Esophagus squamous epithelium (tissue), 5 donors: ENCODE results near the gene ATG2A. TPM values are rescaled to one million over a fixed set of nuclear protein-coding genes. Genes with fewer than 3 reads are reported as not detected.

Source experiments
- DNase-seq: peaks from one replicate; lab custom pipeline; 2025; lab: John Stamatoyannopoulos, UW
- H3K27ac ChIP-seq, 4 donors: fragments of 200-600 bp; sonication (generic); one replicate each; pipeline ENCODE4 v1.5.1; 2016 to 2019; ENCODE audit warnings: mild to moderate bottlenecking in 1 of 4
- H3K27me3 ChIP-seq, 4 donors: fragments of 200-600 bp; sonication (generic); 1 replicate in 3 of 4; 2 replicates in 1 of 4; pipeline versions ENCODE4 v1.5.1 to v1.6.0; 2017 to 2021; ENCODE audit warnings: antibody characterized with exemption in 1 of 4
- H3K36me3 ChIP-seq, 3 donors: fragments of 200-600 bp; sonication (generic); one replicate each; pipeline ENCODE4 v1.5.1; 2016 to 2019
- H3K4me1 ChIP-seq, 3 donors: fragments of 200-600 bp; sonication (generic); one replicate each; pipeline ENCODE4 v1.5.1; 2017 to 2019
- H3K4me3 ChIP-seq, 4 donors: fragments of 200-600 bp; sonication (generic); 1 replicate in 3 of 4; 2 replicates in 1 of 4; pipeline ENCODE4 v1.5.1; 2016 to 2019; ENCODE audit warnings: mild to moderate bottlenecking in 2 of 4, moderate library complexity in 1 of 4
- H3K9me3 ChIP-seq, 3 donors: fragments of 200-600 bp; sonication (generic); one replicate each; pipeline ENCODE4 v1.5.1; 2016 to 2019
- POLR2A ChIP-seq, 4 donors: fragments of 450-650 bp; IDR thresholded peaks; one replicate each; pipeline ENCODE4 v1.6.1; 2017; ENCODE audit warnings: antibody characterized with exemption in 4 of 4, mild to moderate bottlenecking in 4 of 4, moderate library complexity in 3 of 4
- WGBS, 2 donors: methylation state at CpG; one replicate each; pipeline ENCODE4 v1.1.5; 2018; 5-methylcytosine and 5-hydroxymethylcytosine counted together
- intact Hi-C: fragments of 100-400 bp; cut with DNase I; formaldehyde crosslinking; loops from one replicate; pipeline ENCODE4 v1.15.0; 2022
- total RNA-seq, 4 donors: library from RNA; depleted of rRNA; stranded (reverse); fragments of >200 nt; gene quantifications; one replicate each; pipeline ENCODE4 v1.1.0, GENCODE V29; 2016
- TF ChIP-seq, protein P1 (sequence below), 6 experiments: fragments of 450-650 bp in 4 of 6; fragments of 200-600 bp in 2 of 6; sonication (generic) in 2 of 6; IDR thresholded peaks; one replicate each; pipeline ENCODE4 v1.5.1; 2016 to 2019; ENCODE audit warnings: antibody characterized with exemption in 6 of 6, mild to moderate bottlenecking in 4 of 6, moderate library complexity in 4 of 6
- donor health status: DM: yes; HTN: yes; CAD: no.

ATG2A gene
- total RNA-seq = 10 to 100 TPM; 14.1 to 26.1 (median 19.6) TPM

DNA sequence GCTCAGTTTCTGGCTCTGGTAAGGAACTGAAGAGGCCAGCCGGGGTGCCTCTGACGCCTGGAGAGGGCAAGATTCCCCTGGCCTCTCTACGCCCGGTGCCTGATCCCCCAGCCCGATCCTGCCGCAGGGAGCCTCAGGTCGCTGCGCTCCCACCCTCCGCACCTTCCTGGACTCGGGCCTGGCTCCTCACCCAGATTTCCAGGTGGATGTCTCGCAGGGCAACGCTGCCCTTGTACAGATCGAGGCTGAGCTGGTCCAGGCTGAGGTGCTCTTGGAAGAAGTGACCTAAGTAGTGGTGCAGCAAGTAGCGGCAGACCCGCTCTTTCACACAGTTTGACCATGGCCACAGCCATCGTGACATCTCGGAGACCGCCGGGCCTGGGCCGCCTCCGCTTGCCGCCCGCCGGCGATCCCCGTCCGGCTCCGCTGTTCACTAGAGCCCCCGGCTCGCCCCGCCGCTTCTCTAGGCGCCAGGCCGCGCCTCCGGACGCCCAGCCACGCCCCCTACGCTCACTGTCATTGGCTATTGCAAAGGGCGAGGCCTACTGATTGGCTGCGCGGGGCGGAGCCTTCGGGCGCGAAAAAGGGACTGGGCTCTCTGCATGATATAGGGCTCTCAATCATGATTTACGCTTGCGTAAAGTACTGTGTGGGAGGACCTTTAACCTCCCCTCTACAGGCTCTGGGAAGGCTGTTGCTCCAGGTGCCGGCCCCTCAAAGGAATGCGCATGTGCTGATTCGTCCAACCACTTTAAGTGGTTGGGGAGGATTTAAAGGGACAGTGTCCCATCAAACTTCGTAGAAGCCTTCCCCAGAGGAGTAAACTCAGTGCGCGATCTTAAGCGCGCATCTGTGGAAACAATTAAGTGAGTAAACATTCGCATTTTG is at the start of gene ATG2A:
Gene ATG2A, minus strand, starts transcription at position 435 of the 888 bp plus-strand sequence. Its CDS starts 74 bp downstream, at position 361.
- 1 to 2% methylated on average over 13 to 14 of the region's 57 CpGs for WGBS, 2 donors
- Histone ChIP-seq H3K4me1 (peaks cover 21 to 33% (median 22%) of the 10 kb centered on the region in 3 donors), H3K9me3 (no peaks in the 10 kb centered on the region), H3K36me3 (peaks cover 15 to 29% (median 19%) of the 10 kb centered on the region in 3 donors), H3K27me3 (no peaks in the 10 kb centered on the region), H3K4me3 (peak within 1 kb of the TSS; percentile 82 to 94 (median 87)), H3K27ac (peak within 1 kb of the TSS; percentile 87 to 94 (median 88))
- TF ChIP-seq, protein P1, sequence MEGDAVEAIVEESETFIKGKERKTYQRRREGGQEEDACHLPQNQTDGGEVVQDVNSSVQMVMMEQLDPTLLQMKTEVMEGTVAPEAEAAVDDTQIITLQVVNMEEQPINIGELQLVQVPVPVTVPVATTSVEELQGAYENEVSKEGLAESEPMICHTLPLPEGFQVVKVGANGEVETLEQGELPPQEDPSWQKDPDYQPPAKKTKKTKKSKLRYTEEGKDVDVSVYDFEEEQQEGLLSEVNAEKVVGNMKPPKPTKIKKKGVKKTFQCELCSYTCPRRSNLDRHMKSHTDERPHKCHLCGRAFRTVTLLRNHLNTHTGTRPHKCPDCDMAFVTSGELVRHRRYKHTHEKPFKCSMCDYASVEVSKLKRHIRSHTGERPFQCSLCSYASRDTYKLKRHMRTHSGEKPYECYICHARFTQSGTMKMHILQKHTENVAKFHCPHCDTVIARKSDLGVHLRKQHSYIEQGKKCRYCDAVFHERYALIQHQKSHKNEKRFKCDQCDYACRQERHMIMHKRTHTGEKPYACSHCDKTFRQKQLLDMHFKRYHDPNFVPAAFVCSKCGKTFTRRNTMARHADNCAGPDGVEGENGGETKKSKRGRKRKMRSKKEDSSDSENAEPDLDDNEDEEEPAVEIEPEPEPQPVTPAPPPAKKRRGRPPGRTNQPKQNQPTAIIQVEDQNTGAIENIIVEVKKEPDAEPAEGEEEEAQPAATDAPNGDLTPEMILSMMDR (IDR thresholded peaks at IDR 0.05) = no peak
- peak in 3 of 4 donors; percentile 87 to 92 (median 92) for TF ChIP-seq POLR2A (IDR thresholded peaks at IDR 0.05)
- intact Hi-C loops = no loop called here
- DNase-seq = peak; percentile 97

DNA sequence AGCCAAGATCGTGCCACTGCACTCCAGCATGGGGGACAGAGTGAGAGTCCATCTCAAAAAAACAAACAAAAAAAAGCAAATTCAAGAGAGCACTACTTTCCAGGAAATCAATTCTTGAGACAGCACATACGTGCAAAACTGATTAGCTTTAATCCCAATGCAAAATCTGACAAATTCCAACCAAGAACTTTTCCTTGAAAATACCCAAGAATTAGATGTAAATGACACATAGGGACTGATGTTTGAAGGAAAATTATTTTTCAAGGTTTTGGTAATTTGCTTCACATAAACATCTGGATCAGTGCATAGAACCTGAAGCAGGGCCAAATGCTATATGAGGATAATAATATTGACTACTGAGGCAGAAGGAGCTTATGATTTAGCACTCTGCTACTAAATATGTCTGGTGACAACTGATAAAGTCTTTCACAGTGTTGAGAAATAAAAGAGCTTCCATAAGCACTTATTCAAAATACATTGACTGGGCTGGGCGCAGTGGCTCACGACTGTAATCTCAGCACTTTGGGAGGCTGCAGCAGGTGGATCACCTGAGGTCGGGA is 46.1 kb upstream of the ATG2A start:
- H3K27me3 ChIP-seq = no peaks in the 10 kb centered on the region
- no peak overlapping the region for H3K4me3 ChIP-seq
- no peaks in the 10 kb centered on the region for H3K9me3 ChIP-seq
- no peaks in the 10 kb centered on the region for H3K36me3 ChIP-seq
- no peak for DNase-seq
- 80 to 83% methylated on average over 5 of the region's 5 CpGs for WGBS, 2 donors
- H3K27ac ChIP-seq = no peak overlapping the region
- TF ChIP-seq, protein P1 (IDR thresholded peaks at IDR 0.05) = no peak
- TF ChIP-seq POLR2A (IDR thresholded peaks at IDR 0.05) = no peak
- intact Hi-C loops = no loop called here
- H3K4me1 ChIP-seq = peaks cover 0 to 6% (median 0%) of the 10 kb centered on the region in 3 donors

DNA sequence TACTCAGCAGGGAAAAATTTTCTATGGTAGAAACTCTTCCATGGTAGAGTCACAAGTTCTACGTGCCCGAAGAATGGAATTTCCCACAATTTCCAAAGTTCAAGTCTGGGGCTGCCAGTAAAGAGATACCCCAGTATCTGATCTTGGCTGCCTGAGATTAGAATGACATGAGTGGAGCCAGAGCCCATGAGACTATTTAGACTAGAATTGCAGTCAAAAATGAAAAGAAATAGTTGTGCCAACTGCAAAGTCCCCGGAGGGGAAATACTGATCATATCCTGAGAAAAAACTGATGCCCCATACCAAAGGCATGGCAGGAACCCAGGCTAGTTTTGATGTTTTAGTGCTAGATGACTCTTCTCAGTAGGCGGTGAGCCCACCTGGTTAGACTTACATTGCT is 43.7 kb upstream of the ATG2A start:
- intact Hi-C loops = no loop called here

DNA sequence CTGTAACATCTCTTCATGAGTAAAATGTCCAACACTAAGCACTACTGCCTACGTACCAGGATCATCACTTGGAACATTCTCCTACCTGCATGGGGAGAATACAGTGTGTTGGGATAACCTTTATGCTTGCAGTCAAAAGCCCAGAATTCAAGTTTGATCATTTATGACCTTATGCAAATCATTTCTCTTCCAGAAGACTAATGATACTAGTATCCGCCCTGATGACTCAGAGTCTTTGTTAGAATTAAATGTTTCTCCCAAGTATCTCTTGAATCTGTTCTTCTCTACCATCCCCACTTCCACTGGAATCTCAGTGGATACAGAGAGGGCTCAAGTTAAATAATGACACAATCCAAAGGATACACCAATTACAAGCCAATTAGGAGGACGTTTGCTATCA is 42.5 kb upstream of the ATG2A start:
- H3K36me3 ChIP-seq = no peaks in the 10 kb centered on the region
- H3K4me1 ChIP-seq = peaks cover 0 to 6% (median 0%) of the 10 kb centered on the region in 3 donors
- intact Hi-C loops = no loop called here
- H3K27me3 ChIP-seq = no peaks in the 10 kb centered on the region
- DNase-seq = no peak
- no peak overlapping the region for H3K4me3 ChIP-seq
- no peaks in the 10 kb centered on the region for H3K9me3 ChIP-seq
- no peak overlapping the region for H3K27ac ChIP-seq
- 27 to 40% methylated on average over 3 of the region's 3 CpGs for WGBS, 2 donors
- TF ChIP-seq, protein P1 (IDR thresholded peaks at IDR 0.05) = no peak
- TF ChIP-seq POLR2A (IDR thresholded peaks at IDR 0.05) = no peak

More for the DNA sequence above, 43.7 kb upstream of the ATG2A start:
- Histone ChIP-seq H3K27me3 (no peaks in the 10 kb centered on the region), H3K4me3 (no peak overlapping the region), H3K27ac (no peak overlapping the region), H3K9me3 (no peaks in the 10 kb centered on the region), H3K4me1 (peaks cover 0 to 6% (median 0%) of the 10 kb centered on the region in 3 donors), H3K36me3 (no peaks in the 10 kb centered on the region)
- DNase-seq = no peak
- no peak for TF ChIP-seq POLR2A (IDR thresholded peaks at IDR 0.05)
- TF ChIP-seq, protein P1 (IDR thresholded peaks at IDR 0.05) = no peak
- 25 to 50% methylated on average over 4 of the region's 4 CpGs for WGBS, 2 donors

DNA sequence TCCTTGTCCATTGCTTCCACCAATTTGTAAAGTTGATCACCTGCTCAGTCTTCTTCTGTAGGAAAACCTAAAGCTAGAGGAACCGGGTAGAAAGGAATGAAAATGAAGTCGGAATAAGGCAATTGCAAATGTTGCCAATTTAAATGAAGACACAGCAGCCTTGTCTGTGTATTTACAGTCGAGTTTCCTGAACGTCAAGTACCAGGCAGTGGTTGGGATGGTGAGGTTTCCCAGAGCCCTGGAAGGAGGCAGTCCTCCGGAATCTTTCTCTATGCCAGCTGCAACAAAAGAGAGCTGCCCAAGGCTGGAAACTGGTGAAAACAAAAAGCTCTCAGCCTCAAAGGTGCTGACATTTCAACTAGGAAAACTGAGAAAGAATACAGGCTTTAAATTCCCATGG is 37.2 kb upstream of the ATG2A start:
- Histone ChIP-seq H3K36me3 (no peaks in the 10 kb centered on the region), H3K4me1 (no peaks in the 10 kb centered on the region), H3K4me3 (no peak overlapping the region), H3K27me3 (peaks cover 0 to 10% (median 0%) of the 10 kb centered on the region in 4 donors), H3K9me3 (no peaks in the 10 kb centered on the region), H3K27ac (no peak overlapping the region)
- 45 to 52% methylated on average over 5 of the region's 5 CpGs for WGBS, 2 donors
- TF ChIP-seq POLR2A (IDR thresholded peaks at IDR 0.05) = no peak
- TF ChIP-seq, protein P1 (IDR thresholded peaks at IDR 0.05) = no peak
- intact Hi-C loops = no loop called here
- DNase-seq = no peak
